Fibroblast of skin of back (primary cell): ENCODE data around the gene CAPN5.
A peak's percentile ranks its signal among the peaks of the same experiment; 100 is the strongest.

Source experiments
- DNase-seq: peaks from one replicate; pipeline ENCODE4 v3.0.0-alpha.2; 2013

The CAPN5 gene

DNA sequence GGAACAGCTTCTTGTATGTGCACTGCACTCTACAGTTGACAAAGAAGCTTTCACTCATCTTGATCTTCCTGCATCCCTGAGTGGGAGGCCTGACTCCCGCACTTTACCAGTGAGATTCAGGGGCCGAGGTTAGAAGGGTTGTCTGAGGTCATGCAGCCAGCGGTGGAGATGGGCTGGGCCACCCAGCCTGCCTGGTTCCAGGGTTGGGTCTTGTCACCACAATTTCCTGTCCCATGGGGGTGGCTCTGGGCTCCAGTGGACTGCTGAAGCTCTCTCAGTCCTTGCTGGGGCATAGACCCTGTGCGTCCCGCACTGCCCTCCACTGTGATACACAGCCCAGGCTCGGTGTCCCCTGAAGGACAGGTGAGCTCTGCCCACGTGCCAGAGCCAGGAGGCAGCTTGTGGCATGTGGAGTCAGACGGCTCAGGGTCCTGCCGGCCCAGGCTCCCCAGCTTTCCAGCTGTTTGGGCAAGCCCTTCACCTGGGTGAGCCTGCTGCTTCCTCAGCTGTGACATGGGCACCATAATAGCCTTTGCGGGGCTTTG lies 54.4 kb downstream of the CAPN5 start:
- no peak for DNase-seq

DNA sequence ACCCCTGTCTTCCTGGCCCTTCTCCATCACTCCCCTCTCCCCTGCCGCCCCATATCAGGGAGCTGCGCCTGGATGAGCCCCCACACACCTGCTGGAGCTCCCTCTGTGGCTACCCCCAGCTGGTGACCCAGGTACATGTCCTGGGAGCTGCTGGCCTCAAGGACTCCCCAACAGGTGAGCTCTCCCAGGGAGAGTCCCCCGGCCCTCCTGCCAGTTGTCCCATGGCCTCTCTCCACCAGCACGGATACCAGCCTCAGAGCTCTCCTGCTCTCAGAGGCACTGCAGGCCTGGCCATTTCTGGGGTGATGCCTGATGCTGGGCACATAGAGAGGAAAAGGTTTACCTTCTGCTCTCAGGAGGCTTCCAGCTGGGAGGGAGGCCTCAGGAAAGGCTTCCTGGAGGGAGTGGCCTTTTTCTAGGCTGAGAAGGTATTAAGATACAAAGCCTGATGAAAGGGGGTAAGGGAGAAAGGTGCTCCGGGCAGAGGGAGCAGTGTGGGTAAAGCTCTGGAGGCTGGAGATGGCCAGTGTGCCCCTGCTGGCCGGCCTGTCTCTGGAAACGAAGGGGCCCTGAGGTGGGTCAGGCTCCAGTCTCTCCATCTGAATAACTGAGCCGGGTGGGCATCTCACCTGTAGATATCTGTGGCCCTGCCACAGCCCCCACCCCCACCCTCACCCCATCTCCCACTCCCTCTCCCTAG lies 55.3 kb downstream of the CAPN5 start:
- no peak for DNase-seq

DNA sequence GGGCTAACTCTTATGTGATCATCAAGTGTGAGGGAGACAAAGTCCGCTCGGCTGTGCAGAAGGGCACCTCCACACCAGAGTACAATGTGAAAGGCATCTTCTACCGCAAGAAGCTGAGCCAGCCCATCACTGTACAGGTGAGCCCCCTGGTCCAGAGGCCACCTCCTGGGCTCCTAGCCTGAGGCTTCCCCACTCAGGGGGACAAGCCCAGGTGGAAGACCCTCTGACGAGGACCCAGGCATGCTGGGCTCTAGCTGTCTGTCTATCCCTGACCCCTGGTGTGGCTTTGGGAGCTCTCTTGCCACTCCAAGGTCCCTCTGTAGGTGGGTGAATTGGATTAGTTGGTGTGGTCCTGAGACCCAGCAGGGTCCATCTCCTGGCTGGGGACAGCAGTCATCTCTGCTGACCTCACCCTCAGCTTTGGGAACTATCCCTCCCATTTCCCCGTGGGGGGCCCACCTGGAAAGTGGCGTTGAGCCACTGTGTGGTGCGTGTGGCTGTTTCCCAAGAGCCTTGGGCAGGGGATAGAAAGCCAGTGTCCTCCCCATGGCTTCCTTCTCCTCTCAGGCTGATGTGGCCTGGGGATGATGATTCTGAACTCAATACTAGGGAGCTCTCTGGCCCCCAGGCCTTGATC lies 55.9 kb downstream of the CAPN5 start:
- DNase-seq: no peak

DNA sequence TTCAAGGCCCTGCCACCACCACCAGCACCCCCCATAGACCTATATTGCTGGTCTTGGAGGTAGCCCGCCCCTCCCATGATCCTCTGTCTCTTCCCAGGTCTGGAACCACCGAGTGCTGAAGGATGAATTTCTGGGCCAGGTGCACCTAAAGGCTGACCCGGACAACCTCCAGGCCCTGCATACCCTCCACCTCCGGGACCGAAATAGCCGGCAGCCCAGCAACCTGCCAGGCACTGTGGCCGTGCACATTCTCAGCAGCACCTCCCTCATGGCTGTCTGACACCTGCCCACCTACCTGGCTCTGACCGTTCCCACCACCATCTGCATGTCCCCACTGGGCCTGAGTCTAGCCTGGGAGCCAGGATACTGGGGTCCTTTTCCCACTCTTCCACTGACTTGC lies 56.8 kb downstream of the CAPN5 start:
- DNase-seq: no peak

DNA sequence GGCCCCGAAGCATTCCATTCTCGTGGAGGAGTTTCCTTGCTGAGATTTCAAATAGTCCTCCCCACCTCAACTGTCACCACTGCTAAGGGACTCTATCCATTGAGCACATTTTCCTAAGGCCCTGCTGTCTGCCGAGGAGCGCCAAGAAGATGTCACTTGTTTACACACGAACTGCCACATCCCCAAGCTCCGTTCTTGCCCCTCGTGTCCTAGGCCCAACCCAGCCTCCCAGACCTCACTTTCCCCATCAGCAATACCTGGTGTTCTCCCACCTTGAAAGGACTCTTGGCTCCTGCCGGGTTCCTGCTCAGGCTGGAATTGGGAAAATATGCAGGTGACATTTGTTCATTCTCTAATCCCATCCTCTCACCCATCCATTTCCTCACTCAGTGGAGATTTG lies 57.3 kb downstream of the CAPN5 start:
- DNase-seq: no peak

DNA sequence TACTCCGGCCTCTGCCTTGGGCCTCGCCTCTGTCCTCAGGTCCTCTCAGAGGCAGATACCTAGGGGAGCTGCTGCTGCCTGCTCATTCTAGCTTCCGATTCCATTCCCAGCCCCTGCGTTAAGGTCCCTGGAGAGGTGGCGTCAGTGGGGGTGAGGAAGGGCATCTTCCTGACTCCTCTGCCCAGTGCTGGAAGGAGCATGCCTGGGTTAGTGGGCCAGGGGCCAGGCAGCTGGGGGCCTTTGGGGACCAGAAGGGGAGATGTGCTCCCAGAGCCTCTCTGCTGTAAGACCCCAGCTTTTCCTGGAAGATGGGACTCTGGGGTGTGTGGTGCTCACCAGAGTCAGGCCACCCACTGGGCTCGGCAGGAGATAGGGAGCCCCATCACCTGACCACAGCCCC lies 57.7 kb downstream of the CAPN5 start:
- no peak for DNase-seq

DNA sequence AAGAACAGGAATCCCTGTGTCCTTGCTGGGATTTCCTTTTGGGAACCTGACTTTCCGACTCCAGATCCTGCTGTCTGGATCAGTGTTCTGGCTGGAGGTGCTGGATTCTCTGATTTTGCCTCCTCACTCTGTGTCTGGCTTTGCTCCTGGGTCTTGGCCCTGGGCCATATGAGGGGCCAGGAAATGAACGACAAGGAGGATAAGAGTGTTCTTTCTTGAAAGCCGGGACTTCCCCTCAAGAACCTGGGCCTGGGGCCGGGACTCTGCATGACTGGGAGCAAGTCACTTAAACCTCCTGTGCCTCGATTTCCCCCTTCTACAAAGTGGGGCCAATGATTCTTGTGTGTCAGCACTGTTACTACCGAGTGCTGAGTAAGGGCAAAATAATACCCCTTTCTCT lies 58.4 kb downstream of the CAPN5 start:
- DNase-seq: no peak

GRCh38 chr11:77125695-77126094 lies 58.9 kb downstream of the CAPN5 start:
- no peak for DNase-seq

DNA sequence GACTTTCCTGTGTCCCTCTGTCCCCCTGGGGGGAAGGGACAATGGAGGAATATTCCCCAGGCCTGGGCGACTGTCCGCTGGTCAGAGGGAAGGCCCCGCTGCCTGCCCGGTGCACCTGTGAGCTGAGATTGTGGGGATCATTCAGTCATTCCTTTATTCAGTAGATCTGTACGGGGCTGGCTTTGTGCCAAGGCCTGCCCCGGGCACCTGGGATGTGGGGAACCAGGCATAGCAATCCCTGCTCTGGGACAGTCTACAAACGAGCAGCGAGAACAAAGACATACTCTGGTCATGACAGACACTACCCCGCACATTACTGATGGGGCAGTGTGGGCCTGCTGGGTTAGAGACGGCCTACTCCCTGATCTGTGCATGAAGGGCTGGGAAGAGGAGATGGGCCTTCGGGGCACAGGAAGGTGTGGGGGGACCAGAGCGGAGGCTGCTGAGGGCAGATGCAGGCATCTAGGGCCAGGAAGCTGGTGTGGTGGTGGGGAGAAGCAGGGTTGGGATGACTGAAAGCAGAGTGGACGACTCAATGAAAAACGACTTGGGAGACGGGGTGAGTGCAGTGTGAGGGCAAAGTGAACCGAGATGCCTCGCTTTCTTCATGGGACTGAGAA lies 59.5 kb downstream of the CAPN5 start:
- DNase-seq: no peak

DNA sequence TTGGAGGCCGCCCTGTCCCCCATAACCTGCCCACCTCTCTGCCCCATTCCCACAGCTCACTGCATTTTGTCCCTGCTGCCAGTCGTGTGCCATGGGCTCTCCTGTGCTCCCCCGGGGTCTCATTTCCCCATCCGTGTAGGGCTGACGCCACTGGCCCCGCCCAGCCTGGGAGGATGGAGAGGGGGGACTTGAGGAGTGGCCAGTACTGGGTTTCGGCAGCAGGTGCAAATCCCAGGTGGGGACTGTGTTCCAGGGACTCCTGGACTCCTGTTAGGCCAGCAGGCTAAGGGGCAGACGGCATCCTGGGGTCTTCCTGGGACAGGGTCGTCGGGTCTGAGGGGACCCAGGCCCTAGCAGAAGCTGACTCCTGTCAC lies 60.1 kb downstream of the CAPN5 start:
- no peak for DNase-seq

DNA sequence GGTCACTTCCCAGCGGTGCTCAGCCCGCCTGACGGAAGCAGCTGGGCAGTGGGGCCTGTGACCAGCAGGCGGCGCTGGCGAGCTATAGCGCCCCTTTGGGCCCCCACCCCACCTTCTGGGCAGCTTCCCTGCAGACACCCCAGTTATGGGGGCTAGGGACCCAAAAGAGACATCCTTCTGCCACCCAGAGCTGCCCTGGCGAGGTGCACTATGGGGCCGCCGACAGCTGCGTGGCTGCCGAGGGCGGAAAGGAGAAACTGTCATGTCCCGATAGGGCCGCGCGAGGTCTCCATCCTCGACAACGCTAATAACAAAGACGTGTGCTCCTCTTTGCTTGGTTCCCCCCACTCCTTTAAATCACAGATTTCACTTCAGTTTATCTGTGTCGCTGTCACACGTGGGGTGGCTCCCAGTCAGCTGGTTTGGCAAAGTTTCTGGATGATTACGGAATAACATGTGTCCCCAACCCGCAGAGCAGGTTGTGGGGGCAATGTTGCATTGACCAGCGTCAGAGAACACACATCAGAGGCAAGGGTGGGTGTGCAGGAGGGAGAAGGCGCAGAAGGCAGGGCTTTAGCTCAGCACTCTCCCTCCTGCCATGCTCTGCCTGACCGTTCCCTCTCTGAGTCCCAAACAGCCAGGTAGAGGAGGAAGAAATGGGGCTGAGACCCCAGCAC lies 60.6 kb downstream of the CAPN5 start:
- DNase-seq: peak; percentile 25

DNA sequence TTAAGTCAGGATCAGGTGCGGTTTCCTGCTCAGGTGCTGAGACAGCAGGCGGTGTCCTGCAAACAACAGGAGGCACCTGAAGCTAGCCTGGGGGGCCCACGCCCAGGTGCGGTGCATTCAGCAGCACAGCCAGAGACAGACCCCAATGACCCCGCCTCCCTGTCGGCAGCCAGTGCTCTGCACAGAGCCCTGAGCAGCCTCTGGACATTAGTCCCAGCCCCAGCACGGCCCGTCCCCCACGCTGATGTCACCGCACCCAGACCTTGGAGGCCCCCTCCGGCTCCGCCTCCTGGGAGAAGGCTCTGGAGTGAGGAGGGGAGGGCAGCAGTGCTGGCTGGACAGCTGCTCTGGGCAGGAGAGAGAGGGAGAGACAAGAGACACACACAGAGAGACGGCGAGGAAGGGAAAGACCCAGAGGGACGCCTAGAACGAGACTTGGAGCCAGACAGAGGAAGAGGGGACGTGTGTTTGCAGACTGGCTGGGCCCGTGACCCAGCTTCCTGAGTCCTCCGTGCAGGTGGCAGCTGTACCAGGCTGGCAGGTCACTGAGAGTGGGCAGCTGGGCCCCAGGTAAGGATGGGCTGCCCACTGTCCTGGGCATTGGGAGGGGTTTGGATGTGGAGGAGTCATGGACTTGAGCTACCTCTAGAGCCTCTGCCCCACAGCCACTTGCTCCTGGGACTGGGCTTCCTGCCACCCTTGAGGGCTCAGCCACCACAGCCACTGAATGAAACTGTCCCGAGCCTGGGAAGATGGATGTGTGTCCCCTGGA lies 61.3 kb downstream of the CAPN5 start, which contains the start of gene MYO7A:
Gene MYO7A (plus strand): TSS at position 327 of the 772 bp plus-strand sequence. CDS start 2,389 bp downstream, outside the sequence.
- DNase-seq: peak; percentile 47

DNA sequence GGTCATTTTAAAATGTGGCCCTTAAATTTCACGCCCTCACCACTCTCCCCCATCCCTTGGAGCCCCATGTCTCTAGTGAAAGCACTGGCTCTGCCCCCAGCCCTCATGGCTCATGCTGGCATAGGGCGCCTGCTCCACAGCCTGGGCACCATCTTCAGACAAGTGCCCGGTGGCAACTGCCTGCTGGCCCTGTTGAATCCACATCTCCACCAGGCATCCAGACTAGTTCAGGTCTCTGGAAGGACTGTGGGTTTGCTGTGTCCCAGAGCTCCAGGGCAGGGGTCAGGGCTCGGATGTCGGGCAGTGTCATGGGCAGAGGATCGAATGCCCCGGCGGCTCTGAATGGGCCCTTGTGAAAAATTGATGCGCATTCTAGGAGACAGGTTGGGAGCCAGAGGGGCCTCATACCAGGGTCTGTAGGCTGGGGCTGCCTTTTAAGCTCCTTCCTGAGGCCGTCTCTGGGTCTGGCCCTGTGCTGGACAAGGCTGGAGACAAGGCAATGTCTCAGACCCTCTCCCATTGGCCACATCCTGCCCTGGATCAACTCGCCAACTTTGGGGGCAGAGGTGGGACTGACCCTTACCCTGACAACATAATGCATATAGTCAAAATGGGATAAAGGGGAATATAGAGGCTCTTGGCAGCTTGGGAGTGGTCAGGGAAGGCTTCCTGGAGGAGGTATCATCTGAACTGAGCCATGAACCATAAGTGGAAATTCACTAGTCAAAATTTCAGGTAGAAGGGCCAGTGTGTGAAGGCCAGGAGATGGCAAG lies 62.5 kb downstream of the CAPN5 start:
- DNase-seq: no peak

DNA sequence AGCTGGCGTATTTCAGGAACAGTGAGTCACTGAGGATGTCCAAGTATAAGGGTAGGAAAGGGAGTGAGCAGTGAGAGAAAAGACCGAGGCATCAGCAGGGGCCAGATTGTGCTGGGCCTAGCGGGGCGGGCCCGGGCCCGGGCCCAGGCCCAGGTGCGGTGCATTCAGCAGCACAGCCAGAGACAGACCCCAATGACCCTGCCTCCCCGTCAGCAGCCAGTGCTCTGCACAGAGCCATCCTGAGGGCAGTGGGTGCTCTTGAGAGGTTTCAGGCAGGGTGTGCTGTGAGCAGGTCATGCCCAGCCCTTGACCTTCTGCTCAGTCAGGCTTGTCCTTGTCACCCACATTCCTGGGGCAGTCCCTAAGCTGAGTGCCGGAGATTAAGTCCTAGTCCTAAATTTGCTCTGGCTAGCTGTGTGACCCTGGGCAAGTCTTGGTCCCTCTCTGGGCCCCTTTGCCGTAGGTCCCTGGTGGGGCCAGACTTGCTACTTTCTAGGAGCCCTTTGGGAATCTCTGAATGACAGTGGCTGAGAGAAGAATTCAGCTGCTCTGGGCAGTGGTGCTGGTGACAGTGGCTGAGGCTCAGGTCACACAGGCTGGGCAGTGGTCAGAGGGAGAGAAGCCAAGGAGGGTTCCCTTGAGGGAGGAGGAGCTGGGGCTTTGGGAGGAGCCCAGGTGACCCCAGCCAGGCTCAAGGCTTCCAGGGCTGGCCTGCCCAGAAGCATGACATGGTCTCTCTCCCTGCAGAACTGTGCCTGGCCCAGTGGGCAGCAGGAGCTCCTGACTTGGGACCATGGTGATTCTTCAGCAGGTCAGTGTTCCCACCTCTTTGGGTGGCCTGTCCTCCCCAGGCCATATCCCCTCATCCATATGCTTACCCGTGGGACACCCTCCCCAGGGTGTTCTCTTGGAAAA lies 63.3 kb downstream of the CAPN5 start:
- DNase-seq: no peak

DNA sequence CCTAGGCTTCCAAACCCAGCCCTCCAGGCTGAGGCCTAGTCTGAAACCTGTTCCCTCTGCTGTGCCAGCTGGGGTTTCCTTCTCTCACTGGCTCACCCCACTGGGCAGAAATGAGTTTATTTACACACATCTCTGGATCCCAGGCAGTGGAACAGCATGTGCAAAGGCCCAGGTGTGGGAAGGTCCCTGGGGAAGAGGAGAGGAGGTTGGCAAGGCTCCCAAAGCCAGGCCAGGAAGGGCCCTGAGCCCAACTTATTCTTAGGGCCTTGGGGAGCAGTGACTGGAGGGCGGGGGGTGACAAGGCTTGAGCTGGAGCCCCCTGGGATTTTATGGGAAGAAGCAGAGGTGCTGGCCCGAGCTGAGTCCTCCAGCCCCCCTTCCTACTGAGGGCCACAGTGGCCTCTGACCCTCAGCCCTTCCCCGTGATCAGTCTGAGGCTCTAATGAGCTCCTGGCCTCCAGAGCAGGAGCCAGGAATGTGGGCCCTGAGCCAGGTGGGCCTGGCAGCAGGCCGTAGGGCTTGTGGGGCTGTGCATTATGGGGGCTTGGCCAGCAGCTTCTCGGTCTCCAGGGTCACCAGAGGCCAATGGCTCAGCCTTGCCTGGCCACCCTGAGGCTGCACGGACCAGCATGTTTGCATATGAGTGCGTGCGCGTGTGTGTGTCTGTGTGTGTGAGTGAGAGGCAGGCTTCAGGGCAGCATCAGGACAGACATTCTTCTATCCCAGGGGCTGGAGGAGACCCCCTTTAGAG lies 64.2 kb downstream of the CAPN5 start:
- DNase-seq: no peak

- DNase-seq: no peak
These were observed 64.8 kb downstream of the CAPN5 start for GRCh38 chr11:77131560-77131959.

- DNase-seq: no peak
These were observed 68.3 kb downstream of the CAPN5 start for GRCh38 chr11:77135069-77135468.

DNA sequence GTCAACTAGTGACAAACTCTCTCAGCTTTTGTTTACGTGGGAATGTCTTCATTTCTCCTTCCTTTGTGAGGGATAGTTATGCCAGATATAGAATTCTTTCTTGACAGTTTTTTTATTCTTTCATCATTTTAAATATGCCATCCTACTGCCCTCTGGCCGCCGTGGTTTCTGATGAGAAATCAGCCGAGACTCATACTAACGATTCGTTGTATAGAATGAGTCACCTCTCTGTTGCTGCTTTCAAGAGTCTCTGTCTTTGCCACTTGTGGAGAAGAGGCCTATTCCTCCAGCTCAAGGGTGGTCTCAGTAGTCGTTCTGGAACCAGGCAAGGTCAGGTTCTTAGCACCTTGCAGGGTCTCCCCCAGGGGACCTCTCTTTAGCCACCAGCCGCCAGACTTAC lies 69.3 kb downstream of the CAPN5 start:
- peak; percentile 39 for DNase-seq

GRCh38 chr11:77136784-77137420 lies 70.1 kb downstream of the CAPN5 start:
- no peak for DNase-seq
